NCI-H1092 treated with DMSO at 0.1 percent for 48 hours (cell line): ENCODE data around the gene WTIP.
"Not testable (repeated sequence)": the region's sequence is repeated elsewhere in the genome, so short reads cannot be mapped to it uniquely, and the experiment has no call there.

Experiments
- DNase-seq: peaks from one replicate; lab custom pipeline; 2025; lab: John Stamatoyannopoulos, UW

Gene WTIP

DNA sequence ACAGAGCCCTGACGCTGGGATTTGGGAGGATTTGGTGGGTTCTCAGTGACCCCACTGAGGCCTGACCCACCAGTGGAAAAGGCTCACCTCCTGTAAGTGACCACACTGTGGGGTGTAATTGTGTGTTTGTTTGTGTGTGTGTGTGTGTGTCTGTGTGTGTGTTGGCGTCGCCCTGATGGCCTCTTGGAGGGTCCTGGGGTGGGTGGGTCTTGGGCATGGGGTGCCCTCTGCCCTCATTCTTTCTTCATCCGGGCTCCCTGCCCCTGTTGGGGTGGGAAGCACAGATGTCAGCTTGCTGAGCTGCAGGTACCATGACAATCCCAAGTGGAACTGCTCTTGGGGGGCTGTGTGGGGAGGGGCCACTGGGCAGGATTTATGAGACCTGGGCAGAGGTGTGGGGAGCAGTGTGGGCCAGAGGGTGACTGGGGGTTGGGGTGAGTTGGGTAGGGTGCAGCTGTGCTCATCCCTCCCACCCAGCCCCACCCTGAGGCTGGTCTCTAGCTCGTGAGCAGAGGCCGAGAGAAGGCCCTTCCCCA, 22.8 kb downstream of the WTIP start:
- no peak for DNase-seq

DNA sequence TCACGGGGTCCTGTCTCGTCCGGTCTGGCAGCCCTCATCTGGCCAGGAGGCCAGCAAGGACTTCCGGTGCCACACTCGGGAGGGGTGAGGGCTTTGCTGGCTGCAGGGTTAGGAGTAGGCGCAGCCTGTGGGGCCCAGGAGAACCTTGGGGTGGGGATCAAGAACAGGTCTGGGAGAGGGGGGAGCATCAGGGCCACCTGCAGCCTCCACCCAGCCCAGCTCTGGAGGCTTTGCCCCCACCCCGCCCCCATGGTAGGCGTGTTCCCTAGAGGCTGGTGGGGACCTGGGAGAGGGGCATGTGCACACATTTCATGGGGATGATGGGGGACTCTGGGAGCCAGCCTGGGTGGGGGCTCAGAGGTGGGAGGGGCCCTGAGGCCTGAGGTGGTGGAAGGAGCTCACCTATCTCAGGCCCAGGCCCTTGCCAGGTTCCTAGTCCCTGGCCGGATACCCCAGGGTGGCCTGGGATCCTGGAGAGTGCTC, 23.3 kb downstream of the WTIP start:
- DNase-seq = no peak

DNA sequence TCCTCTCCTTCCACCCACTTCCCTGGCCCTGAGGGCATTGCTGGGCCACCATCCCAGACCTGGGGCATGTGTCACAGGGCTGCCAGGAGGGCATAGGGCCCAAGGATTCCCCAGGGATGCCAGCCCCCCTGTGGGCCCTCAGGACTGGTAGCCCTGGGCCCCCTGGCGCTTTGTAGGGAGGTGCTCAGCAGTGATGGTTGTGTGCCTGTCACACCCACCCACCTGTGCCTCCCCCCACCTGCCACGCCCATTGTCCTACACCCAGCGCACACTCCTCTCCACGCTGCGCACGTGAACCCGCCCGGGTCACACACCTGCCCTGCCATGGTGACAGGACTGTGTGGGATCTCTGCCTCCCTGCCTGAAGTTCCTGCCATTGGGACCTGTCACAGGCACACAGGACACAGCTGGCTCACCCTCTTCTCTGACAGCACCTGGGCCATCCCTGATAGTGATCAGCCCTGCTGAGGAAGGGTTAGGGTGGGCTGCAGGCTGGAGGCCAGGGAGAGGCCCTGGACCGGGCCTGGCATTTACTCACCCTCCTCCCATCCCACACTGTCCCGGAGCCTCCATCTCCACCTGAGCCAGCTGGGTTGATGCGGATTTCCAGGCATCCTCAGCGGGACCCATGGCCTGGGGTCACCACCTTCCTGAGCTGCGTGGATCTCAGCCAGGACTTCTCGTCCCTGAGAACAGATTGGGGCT, 23.9 kb downstream of the WTIP start:
- DNase-seq = no peak

DNA sequence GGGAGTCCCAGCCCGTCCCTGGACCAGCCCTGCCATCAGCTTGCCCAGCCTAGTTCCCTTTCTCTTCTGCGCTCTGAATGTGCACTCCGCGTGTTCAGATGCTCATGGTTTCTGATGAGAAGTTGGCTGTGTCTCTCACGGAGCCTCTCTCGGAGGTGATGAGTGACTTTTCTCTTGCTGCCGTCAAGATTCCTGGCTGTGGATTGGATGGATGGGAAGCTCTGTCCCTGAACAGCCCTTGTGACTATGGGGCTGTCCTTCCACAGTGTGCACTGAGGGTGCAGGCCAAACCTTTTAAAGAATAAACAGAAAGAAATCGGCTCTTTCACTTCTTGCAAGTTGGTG, 24.4 kb downstream of the WTIP start:
- no peak for DNase-seq

DNA sequence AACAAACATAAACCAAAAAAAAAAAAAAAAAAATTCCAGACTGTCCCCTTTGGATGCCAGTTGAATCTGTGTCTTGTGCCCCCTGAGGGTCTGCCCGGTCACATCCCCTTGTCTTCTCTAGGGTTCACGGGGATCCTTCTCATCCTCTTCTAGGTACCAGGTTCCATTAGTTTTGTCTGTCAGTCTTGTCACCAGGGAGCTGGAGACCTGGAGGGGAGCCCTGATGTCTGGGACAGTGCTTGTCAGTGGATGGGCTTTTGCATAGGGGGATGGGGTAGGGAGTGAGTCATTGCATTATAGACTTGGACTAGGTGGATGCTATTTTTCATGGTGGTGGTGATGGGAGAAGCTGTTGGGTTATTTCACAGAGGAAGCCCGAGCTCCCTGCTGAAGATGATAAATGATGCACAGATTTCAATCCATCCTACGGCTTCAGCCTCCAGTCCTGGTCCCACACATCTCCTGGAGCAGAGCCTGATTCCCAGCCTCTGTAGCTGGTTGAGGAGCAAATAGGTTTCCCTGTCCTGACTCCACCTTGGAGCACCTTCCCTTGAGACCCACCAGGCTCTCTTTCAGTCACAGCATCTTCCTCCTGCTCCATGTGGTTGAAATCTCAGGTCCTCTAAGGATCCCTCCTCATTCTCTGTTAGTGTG, 26.0 kb downstream of the WTIP start:
- no peak for DNase-seq

DNA sequence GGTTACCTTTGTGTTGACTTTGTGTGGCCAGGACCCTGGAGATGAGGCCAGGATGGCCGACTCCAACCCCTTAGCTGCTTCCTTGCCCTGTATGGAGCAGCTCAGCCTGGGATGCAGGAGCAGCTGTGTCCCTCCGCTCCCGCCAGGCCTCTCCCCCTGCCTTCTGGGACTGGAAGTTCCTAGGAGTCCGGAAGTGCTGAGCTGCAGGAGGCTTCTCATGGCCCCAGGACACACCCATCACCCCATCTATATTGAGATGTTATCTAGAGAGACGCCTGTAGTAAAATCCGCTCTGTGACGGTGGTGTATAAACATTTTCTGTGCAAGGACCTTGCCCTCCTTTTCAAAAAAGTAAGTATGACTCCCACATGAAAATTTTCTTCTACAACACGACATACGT, 27.0 kb downstream of the WTIP start:
- no peak for DNase-seq

DNA sequence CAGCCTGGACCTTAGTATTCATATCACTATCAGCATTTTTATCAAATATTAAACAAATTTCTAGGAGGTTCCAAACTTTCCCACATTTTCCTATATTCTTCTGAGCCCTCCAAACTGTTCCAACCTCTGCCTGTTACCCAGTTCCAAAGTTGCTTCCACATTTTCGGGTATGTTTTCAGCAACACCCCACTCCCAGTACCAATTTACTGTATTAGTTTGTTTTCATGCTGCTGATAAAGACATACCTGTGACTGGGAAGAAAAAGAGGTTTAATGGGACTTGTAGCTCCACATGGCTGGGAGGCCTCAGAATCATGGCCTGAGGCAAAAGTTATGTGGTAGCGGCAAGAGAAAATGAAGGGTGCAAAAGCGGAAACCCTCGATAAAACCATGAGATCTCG, 29.3 kb downstream of the WTIP start:
- DNase-seq = not testable (repeated sequence)

DNA sequence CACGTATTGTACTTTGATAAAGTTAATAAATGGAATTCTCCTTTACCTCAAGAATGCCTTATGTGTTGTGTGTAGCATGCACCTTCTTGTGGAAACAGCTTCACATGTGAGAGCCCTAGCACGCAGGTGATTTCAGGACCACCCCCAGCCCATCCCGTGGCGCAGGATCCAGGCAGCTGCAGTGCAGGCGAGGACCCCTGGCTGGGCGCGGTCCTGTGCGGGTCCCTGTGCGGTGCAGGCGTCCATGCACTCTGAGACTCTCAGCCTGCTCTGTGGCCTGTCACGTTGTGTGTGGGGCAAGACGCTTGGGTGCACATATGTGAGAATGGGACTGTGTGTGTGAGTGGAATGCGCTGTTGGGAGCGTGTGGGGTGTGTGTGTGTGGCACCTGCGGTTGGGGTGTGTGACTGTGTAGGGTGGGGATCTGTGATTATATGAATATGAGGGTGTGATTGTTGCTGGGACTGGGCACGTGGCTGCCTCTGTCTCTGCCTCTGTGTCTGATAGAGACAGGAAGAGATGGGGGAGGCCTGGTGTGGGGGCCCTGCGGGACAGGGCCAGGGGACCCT, 30.8 kb downstream of the WTIP start:
- DNase-seq = no peak

DNA sequence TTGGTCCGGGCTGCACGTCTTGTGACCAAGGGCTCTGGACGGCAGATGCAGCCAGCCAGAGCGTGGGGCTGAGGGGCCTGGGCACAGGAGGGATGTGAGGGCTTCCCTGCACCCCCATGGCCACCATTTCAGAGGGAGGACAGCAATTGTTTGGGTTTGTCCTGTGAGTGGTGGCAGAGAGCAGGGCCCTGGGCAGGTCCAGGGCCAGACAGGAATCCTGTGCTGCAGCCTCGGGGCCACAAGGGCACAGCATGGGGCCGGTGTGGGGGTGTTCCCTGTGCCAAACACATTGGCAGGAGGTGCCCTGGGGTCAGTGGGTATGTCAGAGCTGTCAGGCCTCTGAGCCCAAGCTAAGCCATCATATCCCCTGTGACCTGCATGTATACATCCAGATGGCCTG, 32.2 kb downstream of the WTIP start:
- no peak for DNase-seq

DNA sequence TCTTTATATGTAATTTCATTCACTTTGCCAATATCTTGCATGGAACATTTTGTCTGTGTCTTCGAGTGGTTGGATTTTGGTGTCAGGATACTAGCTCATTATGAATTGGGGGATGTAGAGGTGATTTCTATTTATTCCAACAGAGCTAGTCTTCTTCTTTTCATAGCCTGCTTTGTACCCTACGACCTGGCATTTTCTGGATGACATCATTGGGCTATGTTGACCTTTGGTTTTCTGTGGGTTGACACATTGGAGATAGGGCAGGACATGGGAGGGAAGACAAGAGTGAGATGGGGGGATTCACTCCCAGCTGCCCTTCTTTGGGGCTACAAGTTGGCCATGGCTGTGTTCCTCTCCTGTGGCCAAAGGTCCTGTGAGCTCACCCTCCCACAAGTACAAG, 38.0 kb downstream of the WTIP start:
- DNase-seq = no peak

DNA sequence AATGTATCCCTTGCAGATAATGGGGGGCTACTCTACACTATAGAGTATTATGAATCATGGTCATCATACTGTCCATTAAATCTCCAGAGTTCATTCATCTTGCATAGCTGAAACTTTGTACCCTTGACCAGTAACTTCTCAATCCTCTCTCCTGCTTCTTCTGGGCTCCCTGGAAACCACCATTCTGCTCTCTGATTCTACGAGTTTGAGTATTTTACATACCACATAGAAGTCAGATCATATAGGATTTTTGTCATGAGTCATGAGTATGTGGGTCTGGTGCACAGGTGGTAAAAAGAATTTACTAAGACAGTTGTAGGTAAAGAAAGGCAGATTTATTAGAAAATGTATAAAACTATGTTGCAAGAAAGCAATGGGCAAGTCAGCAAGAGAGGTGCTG, 41.9 kb downstream of the WTIP start:
- no peak for DNase-seq

DNA sequence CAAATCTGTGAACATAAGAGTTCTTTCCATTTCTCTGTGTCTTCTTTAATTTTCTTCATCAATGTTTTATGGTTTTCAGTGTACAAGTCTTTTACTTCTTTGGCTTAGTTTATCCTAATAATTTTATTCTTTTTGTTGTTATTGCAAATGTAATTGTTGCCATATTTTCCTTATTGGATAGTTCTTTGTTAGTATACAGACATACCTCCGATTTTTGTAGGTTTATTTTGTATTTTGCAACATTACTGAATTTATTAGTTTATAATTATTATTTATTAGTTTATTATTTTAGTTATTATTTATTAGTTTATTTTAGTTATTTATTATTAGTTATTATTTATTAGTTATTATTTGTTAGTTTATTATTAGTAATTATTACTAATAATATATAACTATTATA, 43.4 kb downstream of the WTIP start:
- no peak for DNase-seq

DNA sequence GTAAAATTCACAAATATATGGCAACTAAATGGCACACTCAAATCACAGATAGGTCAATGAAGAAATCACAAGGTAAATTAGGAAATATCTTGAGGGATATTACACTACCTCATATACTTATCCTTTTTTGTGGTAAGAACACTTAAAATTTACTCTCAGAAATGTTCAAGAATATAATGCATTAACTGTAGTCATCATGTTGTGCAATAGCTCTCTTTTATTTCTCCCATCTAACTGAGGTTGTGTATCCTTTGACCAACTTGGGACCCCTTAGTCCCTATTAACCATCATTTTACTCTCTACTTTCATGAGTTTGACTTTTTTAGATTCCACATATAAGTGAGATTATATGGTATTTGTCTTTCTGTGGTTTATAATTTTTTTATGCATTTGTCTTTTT, 52.6 kb downstream of the WTIP start:
- DNase-seq = no peak

DNA sequence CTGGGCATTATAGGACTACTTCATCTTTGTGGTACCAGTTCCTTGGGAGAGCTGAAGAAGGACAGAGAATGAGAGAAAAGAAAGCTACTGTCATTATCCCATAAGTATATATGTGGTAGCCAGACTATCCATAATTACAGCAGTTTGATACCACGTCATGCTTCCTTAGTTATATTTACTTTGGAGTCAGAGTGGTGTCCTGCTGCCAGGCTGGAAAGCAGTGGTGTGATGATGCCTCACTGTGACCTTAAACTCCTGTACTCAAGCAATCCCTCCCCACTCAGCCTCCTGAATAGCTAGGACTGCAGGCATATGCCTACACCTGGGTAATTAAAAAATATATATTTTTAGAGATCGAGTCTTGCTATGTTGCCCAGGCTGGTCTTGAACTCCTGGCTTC, 57.8 kb downstream of the WTIP start:
- no peak for DNase-seq

DNA sequence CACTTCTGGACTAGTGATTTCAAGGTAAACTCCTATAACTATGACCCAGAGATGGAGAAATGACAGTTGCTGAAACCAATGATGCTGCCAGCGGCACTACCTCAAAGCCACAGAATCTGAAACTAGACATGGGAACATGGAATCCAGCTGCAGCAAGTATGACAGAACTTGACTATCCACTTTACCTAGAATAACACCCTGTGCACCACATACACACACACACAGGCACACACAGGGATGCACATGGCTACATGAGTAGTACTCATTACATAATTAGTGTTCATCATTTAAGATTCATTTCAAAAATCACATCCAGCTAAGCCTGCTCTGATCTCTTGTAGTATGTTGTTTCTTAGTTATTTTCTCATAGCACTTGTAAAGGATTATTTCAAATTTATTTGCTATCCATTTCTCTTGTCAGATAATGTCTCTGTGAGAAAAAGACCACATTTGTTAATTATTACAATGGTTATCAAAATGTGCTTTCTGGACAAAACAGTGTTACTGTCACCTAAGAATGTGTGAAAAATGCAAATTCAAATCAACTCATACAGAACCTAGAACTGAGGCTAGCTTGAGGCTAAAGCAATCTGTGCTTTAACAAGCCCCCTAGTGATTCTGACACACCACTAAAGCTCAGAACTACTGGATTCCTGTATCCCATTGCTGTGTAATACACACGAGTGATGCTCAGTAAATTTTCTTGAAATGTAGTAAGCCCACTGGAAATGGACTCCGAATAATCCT, 59.4 kb downstream of the WTIP start:
- DNase-seq = no peak

DNA sequence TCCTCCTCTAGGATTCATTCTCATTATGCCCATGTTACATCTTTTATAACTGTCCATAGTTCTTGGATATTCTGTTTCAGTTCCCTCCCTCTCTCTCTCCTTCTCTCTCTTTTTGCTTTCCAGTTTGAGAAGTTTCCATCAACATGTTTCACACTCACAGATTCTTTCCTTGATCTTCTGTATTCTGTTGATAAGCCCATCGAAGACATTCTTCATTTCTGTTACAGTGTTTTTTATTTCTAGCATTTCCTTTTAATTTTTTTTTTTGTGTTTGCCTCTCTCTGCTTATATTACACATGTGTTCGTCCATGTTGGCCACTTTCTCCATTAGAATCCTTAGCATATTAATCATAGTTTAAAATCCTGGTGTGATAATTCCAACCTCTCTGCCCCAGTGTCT, 68.3 kb downstream of the WTIP start:
- no peak for DNase-seq

DNA sequence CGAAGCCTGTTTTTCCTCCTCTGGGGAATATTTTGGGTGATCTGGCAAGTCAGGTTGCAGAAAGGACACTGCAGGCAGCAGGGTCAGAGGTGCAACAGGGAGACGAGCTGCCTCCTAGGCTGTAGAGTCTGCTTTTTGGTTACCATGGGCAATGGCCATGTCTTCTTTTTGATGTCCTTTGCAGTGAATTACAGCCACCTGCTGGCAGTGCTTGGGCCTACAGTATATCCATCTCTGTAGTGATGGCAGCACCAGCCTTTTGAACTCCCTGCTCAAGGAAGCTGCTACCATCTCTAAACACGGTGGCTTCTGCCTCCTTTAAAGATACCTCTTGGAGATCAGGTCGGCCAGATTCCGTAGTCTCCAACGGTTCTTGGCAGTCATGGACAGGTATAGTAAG, 73.9 kb downstream of the WTIP start:
- DNase-seq = peak; percentile 0

DNA sequence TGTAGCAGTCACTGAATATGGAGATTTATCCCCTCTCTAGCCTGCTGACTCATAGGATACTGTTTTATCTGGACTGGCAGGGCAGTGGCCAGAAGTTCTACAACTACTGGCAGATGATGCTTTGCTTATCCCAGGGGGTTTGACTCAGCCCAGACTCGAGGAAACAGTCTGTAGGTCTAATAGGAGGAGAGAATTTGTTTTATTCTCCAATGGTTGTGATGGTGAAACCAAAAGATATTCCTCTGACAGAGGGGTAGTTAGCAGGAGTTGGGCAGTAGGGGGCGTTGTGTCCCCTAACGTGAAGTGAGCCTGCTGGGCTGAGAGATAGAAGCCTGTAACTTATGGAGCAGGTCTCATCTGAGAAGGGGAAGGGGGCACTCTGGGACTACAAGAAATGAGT, 74.9 kb downstream of the WTIP start:
- peak; percentile 35 for DNase-seq

DNA sequence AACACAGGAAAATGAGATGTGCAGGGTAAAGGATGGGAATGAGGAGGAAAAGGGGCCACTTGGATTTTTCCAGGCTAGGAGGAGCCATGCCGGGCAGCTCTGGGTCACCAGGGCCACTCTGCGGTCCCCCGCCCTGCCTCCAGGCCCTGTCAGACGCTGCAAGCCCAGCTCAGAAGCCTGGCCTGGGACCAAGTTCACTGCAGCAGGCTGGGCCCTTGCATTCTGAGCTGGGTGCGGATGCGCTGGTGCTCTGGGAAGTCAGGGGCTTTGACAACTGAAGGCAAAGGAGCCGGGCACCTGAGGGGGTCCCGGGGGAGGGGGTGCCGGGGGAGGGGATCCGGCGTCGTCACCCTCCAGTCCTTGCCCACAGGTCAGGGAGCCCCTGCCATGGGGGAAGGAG, 77.5 kb downstream of the WTIP start:
- DNase-seq = no peak

DNA sequence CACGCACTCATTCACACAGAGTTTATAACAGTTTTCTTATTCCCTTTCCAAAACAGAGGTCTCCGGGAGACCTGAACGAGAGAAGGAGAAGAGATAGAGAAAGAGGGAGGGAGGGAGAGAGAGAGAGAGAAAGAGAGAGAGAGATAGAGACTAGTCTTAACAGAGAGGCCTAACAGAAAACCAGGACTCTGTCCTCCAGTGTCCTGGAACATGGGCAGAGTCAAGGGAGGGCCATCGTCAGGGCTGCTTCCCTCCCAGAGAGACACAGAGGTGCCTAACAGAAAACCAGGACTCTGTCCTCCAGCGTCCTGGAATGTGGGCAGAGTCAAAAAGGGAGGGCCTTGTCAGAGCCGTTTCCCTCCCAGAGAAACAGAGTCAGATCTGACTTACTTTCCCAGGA, 78.7 kb downstream of the WTIP start:
- no peak for DNase-seq
